NCI-H128 (cell line): Measurements from ENCODE around the gene ANKS1B.
"Not testable (repeated sequence)": the region's sequence is repeated elsewhere in the genome, so short reads cannot be mapped to it uniquely, and the experiment has no call there.

Experiments used
- DNase-seq: peaks from one replicate; lab custom pipeline; 2025; ENCODE audit not compliant: unreplicated experiment; lab: John Stamatoyannopoulos, UW

Gene ANKS1B

DNA sequence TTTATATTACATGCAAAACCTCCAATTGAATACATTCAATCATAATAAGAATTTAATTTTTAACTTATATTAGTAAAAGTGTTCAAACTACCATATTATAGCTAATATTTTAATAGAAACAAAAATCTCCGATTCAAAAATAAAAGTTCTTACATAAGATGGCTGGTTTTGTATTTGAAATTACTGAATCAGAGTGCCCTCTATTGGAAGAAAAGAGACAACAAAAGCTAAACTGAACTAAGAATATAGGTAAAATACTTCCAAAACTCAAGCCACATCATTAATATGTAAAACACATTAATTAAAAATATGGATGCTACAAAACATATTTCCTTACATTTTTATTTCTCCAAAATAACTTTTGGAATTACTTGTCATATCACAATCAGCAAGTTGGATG is 216.9 kb downstream of the ANKS1B start:
- DNase-seq: no peak

DNA sequence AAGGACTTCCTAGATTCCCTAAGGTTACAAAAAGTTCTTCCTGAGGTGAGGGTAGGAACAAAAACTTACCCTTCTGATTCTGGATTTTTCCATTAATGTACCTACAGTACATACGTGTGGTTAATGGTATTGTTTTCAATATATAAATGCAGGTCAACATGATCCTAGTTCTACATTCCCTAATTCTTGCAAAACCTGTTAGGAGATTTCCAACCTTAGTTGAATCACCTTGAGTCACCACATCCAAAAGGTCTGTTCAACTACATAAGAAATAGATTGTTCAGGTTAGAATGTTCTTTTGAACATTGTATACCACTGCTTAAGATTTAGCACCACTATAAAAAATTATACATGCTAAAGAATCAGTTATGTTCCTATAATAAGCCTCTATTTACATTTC is 218.3 kb downstream of the ANKS1B start:
- no peak for DNase-seq

DNA sequence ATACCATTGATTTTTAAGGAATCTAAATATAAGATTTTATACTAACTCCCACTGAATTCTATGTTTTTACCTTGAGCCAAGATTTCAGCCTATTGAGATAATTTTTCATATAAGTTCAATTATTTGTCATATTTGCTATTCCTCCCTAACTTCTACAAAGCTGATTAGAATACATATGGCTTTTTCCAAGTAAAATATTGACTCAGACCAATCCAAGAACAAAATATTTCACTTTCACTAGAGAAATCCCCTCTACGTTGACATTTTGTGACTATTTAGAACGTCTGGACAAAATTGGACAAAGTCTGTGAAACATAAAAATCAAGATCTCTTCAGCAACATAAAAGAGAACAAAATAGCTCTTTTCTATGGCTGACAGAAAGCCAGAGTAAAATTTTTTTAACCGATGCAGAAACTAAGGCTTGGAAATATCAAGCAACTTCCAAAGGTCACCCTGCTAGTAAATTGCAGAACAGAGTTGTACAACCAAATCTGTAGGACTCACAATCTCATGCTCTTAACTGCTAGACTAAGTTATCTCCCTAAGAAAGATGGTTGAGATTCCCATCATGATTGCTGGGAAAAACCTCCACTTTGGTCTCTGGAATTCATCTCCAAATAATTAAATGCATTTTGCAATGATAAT is 219.1 kb downstream of the ANKS1B start:
- DNase-seq: no peak

DNA sequence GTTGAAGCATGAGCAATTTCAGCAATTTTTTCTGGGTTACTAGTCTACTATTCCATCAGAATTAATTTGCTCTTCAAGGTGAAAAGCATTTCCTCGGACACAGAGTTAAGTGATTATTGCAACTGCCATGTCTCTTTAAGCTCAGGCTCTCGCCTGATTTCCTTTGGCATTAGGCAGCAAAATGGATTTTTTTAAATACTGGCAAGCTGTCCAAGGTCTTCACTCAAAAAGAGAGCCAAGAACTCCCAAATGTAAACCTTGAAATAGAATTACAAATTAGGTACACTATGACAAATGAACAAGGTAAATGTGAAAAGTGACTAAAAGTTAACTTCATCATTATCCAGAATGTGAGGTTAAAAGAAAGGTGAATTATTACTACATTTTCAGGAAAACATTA is 225.3 kb downstream of the ANKS1B start:
- DNase-seq: no peak

DNA sequence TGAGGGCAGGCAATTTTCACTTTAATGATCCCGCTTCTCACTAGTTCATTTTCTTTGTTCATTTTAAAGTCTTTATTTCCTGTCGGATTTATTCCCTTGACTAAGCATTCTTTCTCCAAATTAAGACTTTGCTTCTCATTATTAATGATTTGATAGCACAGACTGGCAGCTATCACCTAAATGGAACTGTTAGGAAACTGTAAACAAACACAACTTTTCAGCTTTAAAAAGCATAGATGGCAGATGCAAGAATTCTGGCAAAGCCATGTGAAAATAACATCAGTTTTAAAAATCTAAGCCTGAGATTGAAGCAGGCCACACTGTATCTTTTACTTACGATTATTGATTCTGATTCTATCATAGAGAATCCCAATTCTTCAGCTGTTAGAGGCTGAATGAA is 225.7 kb downstream of the ANKS1B start:
- no peak for DNase-seq

DNA sequence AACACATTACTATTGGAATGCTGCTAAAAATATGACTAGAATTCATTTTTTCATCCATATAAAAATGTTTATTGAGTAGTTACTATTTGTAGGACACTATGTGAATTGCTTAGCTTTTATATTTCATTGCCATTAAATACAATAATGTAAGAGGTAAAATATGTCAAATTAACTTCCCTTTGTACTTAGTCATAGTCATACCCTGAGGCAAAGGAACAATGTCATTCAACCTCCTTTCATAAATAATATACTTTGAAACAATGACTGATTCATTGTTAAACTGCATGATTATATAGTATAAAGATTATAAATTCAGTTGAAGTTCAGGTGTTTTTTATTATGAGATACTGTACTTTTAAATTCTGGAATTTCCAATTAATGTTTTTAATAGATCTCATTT is 232.0 kb downstream of the ANKS1B start:
- DNase-seq: no peak

DNA sequence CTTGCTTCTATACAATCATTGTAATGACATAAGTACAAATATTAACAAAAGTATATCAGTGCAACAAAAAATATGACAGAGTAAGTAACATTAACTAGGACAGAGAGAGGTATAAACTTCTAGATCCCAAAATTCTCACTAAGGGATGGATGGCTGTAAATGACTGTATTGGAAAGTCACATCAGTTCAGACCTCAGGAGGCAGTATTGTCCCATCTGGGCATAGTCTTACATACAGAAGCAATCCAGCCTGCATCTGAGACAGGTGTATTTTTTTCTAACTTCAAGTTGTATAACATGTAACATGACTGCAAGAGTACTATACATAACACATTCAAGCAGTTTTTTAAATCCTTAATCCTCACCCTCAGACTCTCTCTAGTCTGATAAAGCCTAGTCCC is 238.2 kb downstream of the ANKS1B start:
- DNase-seq: no peak

DNA sequence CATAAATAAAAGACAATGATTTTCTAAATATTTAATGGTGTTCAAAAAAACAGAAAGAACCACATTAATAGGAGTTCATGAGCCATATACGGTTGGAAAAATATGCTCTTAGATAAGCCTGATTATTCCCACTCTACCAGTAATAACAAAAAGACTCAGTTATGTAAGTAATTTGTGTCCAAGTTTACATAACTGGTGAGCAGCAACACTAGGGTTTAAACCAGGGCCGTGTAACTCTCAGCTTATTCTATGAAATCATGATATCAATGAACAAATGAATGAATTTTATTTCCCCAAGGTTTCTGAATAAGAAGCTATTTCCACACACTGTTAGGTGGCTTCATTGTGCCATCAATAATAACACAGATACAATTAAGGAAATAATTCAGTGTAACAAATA is 238.8 kb downstream of the ANKS1B start:
- DNase-seq: no peak

DNA sequence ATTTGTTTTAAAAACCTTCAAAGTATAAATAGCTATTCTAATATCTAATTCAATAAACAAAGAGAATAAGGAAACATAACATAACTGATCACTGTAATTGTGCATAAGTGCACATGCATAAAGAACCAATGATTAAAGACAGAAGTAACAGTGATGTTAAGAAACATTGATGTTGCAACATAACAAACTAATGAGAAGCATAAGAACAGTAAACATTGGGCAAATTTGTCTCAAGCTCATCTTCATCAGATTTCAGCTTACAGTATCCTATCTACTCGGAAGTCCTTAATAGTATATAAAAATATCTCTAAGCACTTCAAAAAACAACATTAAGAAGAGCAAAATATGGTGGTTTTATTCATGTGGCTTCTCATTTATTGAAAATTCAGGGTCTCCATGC is 239.6 kb downstream of the ANKS1B start:
- DNase-seq: no peak

DNA sequence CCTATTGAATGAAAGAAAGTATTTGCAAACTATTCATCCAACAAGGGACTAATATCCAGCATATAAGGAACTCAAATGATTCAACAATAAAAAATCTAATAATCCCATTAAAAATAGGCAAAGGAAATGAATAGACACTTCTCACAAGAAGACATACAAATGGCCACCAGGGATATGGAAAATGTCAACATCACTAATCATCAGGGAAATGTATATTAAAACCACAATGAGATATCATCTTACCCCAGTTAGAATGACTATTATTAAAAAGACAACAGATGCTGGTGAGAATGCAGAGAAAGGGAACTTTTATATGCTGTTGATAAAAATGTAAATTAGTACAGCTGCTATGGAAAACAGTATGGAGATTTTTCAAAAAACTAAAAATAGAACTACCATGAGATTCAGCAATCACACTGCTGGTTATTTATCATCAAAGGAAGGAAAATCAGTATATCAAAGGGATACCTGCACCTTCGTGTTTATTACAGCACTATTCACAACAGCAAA is 247.9 kb downstream of the ANKS1B start:
- DNase-seq: no peak

DNA sequence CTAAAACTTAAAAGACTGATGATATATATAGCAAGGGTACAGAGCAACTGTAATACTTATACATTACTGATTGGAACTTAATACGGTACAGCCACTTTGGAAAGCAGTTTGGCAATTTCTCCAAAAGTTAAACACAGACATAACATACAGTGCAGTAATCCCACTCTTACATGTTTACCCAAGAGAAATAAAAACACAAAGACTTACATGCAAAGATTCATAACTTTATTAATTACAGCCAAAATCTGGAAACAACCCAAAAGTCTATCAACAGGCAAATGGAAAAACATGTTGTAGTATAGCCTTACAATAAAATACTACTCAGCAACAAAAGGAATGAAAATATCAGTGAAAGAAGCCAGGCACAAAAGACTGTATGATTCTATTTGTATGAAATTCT is 252.6 kb downstream of the ANKS1B start:
- DNase-seq: no peak

DNA sequence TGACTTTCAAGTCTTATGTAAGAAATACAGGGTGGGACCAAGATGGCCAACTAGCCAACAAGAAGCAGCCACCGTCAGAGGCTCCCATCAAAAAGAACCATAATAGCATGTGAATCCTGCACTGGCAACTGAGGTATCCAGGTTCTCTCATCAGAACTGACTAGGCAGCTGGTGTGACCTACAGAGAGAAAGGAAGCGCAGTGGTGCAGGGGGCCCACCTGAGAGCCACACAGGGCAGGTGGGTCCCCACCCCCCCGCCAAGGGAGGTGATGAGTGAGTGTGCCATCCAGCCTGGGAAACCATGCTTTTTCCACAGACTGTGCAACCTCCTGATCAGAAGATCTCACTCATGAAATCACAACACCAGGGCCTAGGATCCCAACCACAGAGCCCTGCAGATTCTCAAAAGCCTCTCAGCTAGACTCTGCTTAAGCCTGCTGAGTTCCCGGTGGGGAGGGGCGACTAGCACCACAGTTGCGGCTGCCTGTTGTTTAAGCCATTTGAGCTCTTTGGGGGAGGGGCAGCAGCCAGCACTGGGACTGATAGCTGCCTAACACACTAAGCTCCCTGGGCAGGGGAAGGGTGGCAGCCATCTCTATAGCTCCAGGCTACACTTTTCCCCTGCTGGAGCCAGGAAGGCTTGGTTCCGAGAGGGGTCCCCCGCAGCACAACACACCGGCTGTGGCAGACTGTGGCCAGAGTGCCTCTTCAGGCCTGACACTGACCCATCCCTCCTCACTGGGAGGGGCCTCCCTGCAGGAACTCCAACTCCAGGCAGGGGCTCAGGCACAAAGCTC is 261.8 kb downstream of the ANKS1B start:
- no peak for DNase-seq

DNA sequence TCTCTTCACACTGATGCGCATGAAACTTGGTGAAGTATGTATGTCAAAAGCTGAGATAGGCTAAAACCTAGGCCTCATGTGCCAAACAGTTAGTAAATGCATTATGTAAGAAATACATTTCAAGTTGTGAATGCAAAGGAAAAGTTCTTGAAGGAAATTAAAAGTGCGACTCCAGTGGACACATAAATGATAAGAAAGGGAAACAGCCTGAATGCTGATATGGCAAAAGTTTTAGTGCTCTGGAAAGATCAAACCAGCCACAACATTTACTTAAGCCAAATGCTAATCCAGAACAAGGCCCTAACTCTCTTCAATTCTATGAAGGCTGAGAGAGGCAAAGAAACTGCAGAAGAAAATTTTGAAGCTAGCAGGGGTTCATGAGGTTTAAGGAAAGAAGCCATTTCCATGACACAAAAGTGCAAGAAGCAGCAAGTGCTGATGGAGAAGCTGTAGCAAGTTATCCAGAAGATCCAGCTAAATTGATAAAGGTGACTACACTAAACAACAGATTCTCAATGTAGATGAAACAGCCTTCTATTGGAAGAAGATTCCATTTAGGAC is 262.9 kb downstream of the ANKS1B start:
- no peak for DNase-seq

DNA sequence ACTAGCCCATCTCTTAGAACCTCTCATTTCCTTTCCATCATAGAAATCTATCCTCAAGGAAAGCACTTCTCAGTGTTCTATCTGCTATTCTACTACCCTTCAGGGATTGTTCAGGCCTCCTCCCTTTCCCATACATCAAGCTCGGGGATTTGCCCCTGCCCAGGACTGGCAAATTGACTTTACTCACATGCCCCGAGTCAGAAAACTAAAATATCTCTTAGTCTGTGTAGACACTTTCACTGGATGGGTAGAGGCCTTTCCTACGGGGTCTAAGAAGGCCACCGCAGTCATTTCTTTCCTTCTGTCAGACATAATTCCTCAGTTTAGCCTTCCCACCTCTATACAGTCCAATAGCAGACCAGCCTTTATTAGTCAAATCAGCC is 264.7 kb downstream of the ANKS1B start:
- not testable (repeated sequence) for DNase-seq

DNA sequence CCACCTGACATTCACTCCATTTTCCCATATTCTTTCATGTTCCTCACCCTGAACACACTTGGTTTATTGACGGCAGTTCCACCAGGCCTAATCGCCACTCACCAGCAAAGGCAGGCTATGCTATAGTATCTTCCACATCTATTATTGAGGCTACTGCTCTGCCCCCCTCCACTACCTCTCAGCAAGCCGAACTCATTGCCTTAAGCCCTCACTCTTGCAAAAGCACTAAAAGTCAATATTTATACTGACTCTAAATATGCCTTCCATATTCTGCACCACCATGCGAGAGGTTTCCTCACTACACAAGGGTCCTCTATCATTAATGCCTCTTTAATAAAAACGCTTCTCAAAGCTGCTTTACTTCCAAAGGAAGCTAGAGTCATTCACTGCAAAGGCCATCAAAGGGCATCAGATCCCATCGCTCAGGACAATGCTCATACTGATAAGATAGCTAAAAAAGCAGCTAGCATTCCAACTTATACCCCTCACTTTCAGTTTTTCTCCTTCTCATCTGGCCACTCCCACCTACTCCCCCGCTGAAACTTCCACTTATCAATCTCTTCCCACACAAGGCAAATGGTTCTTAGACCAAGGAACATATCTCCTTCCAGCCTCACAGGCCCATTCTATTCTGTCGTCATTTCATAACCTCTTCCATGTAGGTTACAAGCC is 265.2 kb downstream of the ANKS1B start:
- not testable (repeated sequence) for DNase-seq

DNA sequence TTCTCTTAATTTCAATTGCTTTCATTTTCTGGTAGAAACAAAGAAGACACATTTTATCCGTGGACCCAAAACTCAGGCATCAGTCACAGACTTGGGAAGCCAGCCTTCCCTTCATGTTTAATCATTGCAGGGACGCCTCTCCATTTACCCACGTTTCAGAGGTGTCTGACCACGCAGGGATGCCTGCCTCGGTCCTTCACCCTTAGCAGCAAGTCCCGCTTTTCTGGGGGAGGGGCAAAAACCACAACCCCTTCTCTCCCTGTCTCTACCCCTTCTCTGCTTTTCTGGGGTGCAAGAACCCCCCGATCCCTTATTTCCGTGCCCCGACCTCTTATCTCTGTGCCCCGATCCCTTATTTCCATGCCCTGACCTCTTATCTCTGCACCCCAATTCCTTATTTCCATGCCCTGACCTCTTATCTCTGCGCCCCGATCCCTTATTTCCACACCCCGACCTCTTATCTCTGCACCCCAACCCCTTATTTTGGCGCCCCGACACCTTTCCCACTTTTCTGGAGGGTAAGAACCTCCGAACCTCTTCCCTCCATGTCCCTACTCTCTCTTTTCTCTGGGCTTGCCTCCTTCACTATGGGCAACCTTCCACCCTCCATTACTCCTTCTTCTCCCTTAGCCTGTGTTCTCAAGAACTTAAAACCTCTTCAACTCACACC is 268.8 kb downstream of the ANKS1B start:
- DNase-seq: not testable (repeated sequence)

DNA sequence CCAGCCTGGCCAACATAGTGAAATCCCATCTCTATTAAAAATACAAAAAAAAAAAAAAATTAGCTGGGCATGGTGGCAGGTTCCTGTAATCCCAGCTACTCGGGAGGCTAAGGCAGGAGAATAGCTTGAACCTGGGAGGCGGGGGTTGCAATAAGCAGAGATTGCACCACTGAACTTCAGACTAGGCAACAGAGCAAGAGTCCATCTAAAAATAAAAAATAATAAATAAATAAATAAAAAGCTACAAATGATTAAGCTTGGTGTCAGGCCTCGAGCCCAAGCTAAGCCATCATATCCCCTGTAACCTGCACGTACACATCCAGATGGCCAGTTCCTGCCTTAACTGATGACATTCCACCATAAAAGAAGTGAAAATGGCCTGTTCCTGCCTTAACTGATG is 269.8 kb downstream of the ANKS1B start:
- not testable (repeated sequence) for DNase-seq

DNA sequence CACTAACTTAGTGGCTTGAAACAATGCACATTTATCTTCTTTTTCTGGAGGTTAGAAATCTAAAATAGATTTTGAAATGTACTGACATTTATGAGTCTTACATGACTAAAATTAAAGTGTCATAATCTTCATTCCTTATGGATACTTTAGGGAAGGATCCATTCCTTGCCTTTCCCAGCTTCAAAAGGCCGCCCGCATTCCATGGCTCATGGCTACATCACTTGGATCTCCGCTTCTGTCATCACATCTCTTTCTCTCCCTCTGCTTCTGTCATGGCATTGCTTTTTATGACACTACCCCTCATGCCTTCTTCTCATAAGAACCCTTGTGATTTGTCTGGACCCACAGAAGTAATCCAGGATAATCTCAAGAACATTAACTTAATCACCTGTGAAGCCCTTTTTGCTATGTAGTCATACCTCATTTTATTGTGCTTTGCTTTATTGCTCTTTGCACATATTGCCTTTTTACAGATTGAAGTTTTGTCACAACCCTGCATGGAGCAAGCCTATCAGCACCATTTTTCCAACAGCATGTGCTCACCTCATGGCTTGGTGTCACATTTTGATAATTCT is 270.7 kb downstream of the ANKS1B start:
- no peak for DNase-seq

DNA sequence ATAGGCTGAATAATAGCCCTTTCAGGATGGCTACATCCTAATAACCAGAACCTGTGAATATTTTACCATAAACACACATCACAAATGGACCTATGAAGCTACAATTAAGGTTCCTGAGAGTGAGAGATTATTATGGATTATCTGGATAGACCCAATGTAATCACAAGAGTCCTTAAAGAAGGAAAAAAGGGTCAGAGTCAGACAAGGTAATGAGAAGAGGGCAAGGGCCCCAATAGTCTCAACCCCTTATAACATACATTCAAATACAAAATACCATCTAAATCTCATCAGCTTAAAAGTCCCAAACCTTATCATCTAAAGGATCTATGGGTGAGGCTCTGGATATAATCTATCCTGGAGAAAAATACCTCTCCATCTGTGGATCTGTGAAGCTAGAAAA is 272.5 kb downstream of the ANKS1B start:
- no peak for DNase-seq

DNA sequence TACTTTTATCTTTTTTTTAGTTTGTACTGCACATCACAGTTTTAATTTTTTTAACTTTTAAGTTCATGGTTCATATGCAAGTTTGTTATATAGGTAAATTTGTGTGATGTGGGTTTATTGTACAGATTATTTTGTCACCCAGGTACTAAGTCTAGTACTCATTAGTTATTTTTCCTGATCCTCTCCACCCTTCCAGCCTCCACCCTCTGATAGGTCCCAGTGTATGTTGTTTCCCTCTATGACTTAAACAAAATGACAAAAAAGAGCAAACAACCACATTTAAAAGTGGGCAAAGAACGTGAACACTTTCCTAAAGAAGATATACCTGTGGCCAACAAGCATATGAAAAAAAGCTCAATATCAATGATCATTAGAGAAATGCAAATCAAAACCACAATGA is 273.5 kb downstream of the ANKS1B start:
- DNase-seq: no peak

DNA sequence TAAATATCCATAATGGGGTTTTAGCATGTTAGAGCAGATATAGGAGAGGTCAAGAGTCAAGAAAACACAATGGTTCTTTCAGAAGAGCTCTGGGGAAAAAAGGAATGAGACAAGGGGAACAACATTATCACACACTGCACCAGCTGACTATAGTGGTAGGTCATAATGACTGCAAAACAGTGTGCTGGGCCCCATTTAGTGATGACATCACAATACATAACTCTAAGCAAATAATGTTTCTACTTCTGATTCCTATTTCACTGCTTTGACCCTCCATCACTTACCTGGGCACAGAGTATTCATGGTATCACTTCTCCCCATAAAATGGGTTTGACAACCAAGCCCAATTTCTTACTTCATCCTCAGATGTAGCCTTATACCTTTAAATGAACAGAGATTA is 275.1 kb downstream of the ANKS1B start:
- no peak for DNase-seq
